ENCODE measurements around the gene ATL3.
"Not testable (repeated sequence)": the region's sequence is repeated elsewhere in the genome, so short reads cannot be mapped to it uniquely, and the experiment has no call there.

Gene ATL3

DNA sequence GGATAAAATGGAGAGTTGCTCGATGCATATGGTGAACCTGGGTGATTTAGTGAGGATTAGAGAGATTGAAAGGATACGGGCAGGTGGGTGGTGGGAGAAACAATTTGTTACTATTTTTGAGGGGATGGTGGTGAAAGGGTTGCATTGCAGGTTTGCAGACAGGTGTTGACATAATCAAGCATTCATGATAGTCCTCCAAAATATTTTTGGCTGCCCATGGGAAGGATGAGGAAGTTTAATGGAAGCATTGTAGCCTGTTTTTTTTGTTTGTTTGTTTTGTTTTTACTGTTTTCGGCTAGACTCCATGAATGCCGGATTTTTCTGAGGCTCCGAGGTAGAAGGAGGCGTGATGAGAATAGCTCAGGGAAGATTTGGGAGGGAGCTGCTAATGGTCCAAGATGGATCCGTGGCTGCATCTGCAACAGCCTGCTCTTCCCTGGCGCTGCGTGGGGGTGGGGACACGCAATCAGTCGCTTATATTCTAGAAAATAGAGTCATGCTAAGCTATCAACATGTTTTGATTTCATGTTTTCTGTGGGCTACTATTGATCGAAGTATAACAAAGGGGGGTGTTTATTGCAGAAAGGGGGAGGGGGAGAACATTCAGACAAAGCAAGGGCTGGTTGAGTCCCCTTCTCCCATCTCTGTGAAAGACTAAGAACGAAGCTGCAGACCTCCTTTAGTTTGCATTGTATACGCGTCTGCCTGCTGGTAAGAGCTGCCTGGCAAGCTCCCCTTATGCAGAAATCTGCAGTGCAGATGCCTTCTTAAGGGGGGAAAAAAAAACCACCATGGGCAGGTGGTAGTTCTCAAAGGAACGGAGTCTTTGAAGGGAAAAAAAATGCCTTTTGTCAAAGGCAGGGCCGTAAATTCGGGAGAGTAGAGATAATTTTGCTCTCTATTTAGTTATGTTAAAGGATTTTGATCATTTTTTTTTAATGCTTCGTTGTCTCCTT, 11.2 kb upstream of the ATL3 start:
- in situ Hi-C loops (cut with MboI; ENCODE audit: low sequenced_read_pairs) = no loop called here

DNA sequence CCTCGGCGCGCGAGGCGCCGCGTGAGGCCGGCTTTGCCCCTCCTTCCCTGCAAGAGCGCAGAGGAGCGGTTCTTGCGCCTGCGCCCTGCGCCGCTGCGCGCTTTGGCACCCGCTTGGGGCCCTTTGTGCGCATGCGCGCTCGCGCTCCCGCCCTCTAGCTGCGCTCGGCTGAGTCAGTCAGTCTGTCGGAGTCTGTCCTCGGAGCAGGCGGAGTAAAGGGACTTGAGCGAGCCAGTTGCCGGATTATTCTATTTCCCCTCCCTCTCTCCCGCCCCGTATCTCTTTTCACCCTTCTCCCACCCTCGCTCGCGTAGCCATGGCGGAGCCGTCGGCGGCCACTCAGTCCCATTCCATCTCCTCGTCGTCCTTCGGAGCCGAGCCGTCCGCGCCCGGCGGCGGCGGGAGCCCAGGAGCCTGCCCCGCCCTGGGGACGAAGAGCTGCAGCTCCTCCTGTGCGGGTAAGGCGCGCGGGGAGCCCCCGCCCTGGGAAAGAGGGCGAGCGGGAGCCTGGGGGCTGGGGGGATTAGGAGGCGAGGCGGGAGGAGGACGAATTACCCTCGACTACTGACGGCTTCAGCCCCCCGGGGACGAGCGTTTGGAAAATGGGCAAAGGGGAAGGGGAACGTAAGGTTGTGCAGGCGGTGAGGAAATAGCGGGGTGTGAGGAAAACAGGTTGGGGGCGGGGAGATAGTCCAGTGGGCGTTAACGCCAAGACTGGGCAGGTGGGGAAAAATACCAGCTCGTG, 10.3 kb upstream of the ATL3 start, which contains the start of gene RTN3:
Gene RTN3, plus strand, starts transcription at position 180 of the 745 bp plus-strand sequence. Its CDS starts 137 bp downstream, at position 317.
- in situ Hi-C loops (cut with MboI; ENCODE audit: low sequenced_read_pairs) = no loop called here

DNA sequence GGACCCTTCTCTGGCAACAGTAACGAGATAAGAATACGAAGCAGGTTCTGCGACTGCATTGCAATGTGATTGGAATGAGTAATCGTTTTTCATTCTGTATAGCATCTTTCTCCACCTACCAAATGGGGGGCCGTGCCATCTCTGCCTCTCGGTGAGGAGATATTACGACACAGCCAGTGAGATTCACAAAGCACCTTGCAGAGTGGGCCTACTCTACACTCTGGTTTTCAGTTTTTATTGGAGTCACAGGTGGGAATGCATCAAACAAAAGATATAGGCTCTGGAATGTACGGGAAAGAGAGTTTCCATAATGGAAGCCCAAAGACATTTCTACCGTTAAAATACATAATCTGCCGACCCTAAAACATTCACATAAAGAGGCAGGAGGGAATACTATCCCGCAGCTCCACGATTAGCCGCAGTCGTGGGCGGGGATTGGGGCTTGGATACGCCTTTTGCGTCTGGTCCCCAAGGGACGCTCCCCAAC, 9.7 kb upstream of the ATL3 start:
- in situ Hi-C loops (cut with MboI; ENCODE audit: low sequenced_read_pairs) = no loop called here

DNA sequence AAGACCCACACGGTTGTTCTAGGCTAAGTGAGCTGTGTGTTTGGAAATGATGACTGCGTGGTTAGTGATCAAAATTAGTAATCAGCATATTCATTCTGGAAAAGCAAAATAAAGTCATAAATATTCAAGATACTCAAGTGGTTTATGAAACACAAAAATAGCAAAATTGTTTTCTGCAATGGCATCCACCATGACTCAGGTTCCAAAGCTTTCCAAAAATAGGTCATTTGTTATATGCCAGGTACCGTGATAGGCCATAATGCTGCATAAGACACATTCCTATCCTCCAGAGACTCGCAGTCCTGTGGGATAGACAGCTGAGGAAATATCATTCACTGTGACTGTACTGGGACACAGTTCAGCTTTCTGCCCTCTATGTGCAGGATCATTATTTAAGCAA, 2.4 kb upstream of the ATL3 start:
- in situ Hi-C loops (cut with MboI; ENCODE audit: low sequenced_read_pairs) = no loop called here

DNA sequence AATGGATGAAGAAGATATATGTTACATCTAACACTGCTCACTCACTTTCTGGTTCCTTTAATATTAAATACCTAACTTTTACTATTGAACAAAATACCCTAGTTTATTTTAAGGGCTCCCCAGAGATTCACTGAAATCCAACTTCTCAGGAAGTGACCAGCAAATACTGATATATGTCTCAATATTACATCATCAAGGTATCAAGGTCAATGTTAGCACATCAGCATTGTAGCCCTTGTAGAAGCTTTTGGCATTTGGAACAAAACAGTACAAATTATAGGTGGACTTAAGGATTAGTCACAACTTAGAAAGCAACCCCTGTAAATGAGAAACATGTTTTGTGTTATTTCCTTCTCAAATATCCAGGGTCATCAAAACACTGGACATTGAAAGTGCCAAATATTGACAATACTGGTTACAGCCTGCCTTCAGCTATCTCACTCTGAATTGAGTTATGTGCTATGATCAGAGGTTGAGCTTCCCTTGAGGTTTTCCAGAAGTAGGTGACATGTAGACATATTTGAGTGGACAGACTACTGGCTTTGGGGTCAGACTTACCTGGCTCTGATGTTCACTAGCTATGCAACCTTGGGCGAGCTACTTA, 1.9 kb upstream of the ATL3 start:
- in situ Hi-C loops (cut with MboI; ENCODE audit: low sequenced_read_pairs) = no loop called here

DNA sequence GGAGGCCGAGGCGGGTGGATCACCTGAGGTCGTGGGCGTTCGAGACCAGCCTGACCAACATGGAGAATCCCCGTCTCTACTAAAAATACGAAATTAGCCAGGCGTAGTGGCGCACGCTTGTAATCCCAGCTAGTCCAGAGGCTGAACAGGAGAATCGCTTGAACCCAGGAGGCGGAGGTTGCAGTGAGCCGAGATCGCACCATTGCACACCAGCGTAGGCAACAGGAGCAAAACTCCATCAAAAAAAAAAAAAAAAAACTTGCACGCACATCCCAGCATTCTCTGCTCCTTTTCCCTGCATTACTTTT, 934 bp upstream of the ATL3 start:
- in situ Hi-C loops (cut with MboI; ENCODE audit: low sequenced_read_pairs) = no loop called here

DNA sequence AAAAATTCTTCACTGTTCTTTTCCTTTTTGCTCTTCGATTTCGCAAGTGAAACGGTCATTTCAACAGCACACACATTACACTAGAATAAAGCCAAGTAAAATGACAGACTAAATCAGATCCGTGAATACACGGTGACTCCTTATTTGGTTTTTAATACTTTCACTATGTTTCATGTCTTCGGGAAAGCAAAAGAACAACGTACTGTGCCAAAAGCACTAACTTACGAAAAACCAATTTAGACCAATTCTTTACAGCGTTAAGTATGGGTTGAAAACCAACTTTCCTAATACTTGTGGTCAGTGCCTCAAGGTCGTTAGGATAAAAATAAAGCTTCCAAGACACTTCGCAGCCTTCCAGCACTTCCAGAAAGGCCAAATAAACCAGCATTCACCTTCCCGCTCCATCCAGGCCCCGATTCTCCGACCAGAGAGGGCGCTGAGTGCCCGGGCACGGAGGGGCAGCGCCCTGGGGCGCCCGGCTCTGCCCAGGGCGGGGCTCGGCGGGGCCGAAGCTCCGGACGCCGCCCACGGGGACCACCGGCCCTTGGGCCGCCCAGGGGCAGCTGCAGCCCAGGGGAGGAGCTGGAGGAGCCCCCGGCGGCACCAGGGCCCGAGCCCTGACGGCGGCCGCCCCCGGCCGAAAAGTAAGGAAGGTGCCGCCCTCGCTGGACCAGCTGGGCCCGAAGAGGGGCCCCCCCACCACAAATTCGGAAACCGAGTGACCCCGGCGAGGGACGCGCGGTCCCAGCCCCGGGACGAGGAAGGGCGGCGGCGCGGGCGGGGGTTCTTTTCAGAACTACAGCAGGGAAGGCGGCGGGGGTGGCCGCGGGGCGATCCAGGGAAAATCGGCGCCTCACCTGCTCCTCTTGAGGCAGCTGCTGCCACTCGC, 499 bp downstream of the ATL3 start:
- in situ Hi-C loops (cut with MboI; ENCODE audit: low sequenced_read_pairs) = no loop called here

DNA sequence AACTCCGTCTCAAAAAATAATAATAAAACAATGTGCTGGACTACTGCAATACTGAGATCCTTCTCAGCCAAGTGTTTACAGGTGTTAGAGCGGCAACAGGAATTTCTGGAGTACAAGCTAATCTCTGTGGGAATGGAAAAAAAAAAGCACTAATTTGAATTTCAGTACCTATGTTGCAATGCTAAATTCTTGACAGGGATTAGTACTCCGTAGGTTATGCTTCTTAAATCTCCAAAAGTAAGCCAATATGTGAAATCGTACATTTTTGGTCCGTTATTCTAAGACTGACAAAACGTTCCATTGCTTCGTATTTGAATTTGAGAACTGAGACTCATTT, 1.1 kb downstream of the ATL3 start:
- in situ Hi-C loops (cut with MboI; ENCODE audit: low sequenced_read_pairs) = no loop called here

DNA sequence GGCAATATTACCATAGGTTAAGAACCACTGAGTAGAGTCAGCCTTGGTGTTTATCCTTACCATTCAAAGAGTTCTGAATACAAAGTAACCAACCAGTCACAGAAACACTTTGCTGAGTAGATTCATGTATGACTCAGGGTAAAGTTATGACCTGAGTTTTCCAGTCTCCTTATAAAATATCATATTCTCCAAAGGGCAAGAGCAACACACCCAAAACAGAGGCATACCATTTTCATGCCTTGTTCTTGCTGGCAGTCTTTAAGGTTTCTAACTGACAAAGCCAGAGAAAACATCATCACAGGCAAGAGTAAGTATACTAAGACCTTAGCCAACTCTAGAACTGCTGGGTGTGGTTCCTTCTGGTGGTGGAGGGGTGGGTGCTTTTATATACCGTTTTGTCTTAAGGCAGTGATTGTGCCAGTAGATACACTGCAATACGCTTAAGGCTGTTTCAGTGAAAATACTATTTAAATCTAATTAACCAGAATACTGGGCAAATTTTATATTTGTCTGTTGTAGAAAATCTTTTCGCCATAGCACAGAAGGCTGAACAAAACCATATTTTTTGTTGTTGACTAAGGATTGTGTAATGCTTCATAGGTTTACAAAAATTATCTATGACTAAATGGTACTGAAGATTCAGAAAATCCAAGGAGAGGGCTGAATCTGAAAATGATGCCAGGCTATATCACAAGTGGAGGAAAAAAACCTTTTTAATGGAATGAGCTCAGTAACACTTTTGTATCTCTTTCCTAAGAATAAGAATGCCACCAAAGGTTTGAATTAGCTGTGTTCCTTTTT, 3.0 kb downstream of the ATL3 start:
- in situ Hi-C loops (cut with MboI; ENCODE audit: low sequenced_read_pairs) = no loop called here

DNA sequence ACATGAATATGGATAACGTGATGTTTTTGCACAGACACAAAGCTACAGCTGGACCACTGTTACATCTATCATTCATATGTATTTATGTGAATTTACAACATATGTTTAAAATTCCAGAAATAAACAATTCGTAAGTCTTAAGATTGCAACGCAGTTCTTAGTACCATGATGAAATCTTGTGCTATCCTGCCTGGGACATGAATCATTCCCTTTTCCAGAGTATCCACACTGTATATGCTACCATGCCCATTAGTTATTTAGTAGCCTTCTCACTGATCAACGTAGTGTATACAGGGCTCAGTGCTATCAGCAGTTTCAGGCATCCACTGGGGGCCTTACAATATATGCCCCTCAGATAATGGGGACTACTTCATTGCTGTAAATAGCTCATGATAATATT, 4.3 kb downstream of the ATL3 start:
- in situ Hi-C loops (cut with MboI; ENCODE audit: low sequenced_read_pairs) = no loop called here

DNA sequence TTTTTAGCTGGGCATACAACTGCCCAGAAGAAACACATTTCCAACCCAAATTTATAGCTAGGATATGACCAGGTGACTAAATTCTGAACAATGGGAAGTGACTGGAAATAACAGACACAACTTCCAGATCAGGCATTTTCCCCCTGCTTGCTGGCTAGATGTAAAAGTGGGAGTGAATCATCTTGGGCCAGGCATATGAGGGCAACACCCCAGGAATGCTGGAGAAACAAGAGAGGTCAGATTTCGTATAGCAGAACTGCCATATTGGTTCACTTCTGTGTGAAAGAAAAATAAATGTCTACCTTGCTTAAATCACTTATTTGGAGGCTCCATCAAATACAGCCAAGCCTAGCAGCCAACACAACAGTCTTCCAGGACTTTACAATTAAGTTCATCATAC, 7.4 kb downstream of the ATL3 start:
- in situ Hi-C loops (cut with MboI; ENCODE audit: low sequenced_read_pairs) = no loop called here

DNA sequence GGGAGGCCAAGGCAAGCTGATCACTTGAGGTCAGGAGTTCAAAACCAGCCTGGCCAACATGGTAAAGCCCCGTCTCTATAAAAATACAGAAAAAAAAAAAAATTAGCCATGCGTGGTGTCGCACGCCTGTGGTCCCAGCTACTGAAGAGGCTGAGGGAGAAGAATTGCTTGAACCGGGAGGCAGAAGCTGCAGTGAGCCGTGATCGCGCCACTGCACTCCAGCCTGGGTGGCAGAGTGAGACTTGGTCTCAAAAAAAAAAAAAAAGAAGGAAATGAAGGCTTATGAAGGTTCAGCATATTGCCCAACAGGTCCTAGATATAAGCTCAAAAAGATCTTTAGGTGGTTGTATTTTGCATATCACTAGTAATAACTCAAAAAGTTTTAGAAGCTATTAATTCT, 10.2 kb downstream of the ATL3 start:
- in situ Hi-C loops (cut with MboI; ENCODE audit: low sequenced_read_pairs) = no loop called here

DNA sequence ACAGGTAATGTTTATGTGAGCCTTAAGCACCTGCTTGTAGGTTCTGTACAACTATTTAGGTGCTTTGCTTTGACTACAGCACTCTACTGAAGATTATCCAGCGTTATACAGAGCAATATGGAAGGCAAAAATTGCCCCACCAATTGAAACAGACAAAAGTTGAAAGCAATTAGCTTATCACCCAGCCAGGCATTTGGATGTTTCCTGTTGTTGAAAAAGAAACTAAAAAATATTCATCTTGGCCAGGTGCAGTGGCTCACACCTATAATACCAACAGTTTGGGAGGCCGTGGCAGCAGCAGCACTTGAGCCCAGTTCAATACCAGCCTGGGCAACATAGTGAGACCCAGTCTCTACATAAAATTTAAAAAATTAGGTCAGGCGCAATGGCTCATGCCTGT, 18.5 kb downstream of the ATL3 start:
- in situ Hi-C loops (cut with MboI; ENCODE audit: low sequenced_read_pairs) = no loop called here

DNA sequence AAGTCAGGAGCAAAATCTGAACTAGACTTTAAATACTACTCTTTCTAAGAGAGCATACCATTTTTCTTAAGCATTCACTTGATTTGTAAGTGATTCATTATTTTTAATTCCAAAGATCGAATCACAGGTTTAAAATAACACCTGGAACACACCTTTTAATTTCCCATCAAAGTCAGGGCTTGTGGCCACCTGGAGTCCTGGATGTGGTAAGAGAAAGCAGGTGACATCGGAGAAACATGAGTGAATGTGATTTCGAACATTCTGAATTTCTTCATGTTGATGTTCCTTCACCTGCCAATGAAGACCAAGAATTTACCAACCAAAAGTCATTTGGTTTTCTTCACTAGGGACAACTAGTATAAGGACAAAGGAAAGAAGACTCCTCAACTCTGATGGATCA, 28.0 kb downstream of the ATL3 start:
- in situ Hi-C loops (cut with MboI; ENCODE audit: low sequenced_read_pairs) = no loop called here

DNA sequence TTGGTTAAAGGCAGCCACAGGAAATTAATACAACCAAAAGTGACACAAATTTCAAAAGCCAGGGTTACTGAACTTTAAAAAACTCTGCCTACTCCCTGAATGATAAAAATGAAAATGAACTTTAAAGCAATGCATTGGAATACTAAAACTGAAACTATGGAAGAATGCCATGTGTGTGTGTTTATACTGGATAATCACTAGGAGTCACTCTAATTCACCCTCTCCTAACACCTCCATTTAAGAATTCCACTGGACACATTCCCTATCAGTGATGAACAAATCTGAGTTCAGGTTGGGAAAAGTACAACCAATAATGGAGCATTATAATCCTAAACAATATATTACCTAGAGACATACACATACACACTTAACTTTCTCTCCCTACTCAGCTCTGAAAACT, 29.4 kb downstream of the ATL3 start:
- in situ Hi-C loops (cut with MboI; ENCODE audit: low sequenced_read_pairs) = no loop called here

DNA sequence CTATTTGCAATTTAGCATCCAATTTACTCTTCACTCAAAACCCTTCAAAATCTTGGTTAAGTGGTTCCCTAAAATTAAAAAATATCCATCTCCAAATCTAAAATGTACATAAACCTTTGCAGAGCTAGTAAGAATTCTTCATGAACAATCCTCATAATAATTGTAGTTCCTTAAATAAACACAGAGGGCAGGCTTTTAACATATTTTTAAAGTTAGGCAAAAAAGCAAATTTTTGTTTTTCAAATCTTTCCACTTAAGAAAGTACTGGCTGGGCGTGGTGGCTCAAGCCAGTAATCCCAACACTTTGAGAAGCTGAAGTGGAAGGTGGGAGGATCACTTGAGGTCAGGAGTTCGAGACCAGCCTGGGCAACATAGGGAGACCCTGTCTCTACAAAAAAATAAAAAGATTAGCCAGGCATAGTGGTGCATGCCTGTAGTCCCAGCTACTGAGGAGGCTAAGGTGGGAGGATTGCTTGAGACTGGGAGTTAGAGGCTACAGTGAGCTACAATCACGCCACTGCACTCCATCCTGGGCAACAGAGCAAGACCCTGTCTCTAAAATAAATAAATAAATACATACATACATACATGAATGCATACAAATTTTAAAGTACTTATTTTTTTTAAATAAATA, 31.9 kb downstream of the ATL3 start:
- in situ Hi-C loops (cut with MboI; ENCODE audit: low sequenced_read_pairs) = no loop called here

DNA sequence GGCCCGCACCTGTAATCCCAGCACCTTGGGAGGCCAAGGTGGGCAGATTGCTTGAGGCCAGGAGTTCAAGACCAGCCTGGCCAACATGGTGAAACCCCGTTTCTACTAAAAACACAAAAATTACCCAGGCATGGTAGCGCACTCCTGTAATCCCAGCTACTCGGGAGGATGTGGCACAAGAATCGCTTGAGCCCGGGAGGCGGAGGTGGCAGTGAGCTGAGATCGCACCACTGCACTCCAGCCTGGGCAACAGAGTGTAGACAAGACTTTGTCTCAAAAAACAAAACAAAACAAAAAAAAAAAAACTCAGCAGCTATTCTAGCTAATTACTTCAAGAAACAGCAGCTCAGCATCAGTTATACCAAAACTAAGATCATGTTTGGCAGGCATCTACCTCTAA, 32.7 kb downstream of the ATL3 start:
- in situ Hi-C loops (cut with MboI; ENCODE audit: low sequenced_read_pairs) = not testable (repeated sequence)

DNA sequence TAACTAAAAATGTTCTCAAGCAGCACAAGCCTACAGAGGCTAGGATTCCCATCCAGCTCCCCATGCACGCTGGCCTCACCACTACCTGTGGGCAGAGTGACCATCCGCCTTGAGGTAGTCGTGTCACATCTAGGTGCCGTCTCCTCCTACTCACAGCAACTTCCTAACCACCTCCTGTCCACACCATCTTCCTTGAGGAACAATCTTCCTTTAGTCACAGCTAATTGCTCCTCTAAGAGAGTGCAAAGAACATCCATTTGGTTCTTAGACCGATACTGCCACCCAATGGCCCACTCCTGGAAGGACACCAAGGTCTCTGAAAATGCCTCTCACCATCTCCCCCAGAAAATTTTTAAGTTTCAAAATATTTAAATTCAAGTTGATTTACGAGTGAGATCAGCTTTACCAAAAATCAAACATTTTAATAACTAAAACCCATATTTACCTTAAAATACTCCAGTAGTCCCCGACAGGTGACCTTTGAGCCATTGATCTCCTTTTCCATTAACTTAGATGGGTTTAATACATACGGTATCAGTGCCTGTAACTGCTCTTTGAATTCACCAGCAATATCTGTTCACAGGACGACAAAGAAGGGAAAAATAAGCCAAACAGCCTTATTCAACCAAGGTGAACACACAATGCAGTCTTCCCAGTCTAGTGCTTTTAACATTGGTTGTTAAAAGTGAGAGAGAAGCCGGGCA, 35.3 kb downstream of the ATL3 start:
- in situ Hi-C loops (cut with MboI; ENCODE audit: low sequenced_read_pairs) = no loop called here

DNA sequence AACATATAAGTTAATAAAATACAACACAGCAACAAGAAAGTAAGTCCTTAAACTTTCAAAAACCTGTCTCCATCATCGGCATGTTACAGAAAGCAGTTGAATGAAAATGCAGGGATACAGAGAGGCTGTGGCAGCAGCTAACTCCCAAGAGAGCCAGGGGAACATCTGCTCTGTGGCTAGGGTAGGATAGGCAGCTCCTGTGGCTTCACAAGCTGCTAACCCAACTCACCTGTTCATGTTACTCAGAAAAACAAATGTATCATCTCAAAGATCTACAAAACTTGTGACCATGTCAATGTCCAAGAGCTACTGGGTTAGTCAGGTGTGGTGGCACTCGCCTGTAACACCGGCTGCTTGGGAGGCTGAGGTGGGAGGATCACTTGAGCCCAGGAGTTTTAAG, 41.8 kb downstream of the ATL3 start:
- in situ Hi-C loops (cut with MboI; ENCODE audit: low sequenced_read_pairs) = no loop called here

Measured in hTERT RPE-1 (cell line).